ENCODE measurements around the gene HINT2.
A peak's percentile ranks its signal among the peaks of the same experiment; 100 is the strongest.

The HINT2 gene

GRCh38 chr9:35774907-35775635 lies 39.8 kb downstream of the HINT2 start:
- peak; percentile 33 for DNase-seq

- no peak for DNase-seq
Observed at GRCh38 chr9:35771943-35772342, 42.9 kb downstream of the HINT2 start.

- peak; percentile 10 for DNase-seq
Observed at GRCh38 chr9:35771534-35771933, 43.3 kb downstream of the HINT2 start.

GRCh38 chr9:35771075-35771433 lies 43.8 kb downstream of the HINT2 start:
- DNase-seq = no peak

- no peak for DNase-seq
Observed at GRCh38 chr9:35769763-35770162, 45.1 kb downstream of the HINT2 start.

GRCh38 chr9:35767458-35767857 lies 47.4 kb downstream of the HINT2 start:
- DNase-seq = no peak

GRCh38 chr9:35766997-35767396 lies 47.8 kb downstream of the HINT2 start:
- no peak for DNase-seq

- no peak for DNase-seq
Observed at GRCh38 chr9:35763803-35764202, 51.0 kb downstream of the HINT2 start.

- no peak for DNase-seq
Observed at GRCh38 chr9:35763181-35763580, 51.7 kb downstream of the HINT2 start.
